ENCODE data around the gene RAPGEF3.

RAPGEF3 gene

GRCh38 chr12:47747596-47748506 is 10.8 kb downstream of the RAPGEF3 start:
- DNase-seq (ENCODE audit: insufficient read length, low spot score) (no peak), FAIRE-seq (no peak)
- TF ChIP-seq SPI1 (IDR thresholded peaks at IDR 0.05; ENCODE audit: low read depth, low read length): no peak
- TF ChIP-seq POU2F2 (IDR thresholded peaks at IDR 0.05; ENCODE audit: low read depth, low read length): no peak
- no peak for TF ChIP-seq POLR2A (IDR thresholded peaks at IDR 0.05; ENCODE audit: low read depth, low read length)
- TF ChIP-seq PAX5 (IDR thresholded peaks at IDR 0.05; ENCODE audit: insufficient read depth, low read length, severe bottlenecking): no peak
- no peak for TF ChIP-seq POLR2AphosphoS5 (IDR thresholded peaks at IDR 0.05; ENCODE audit: low read depth, low read length)
- TF ChIP-seq TAF1 (IDR thresholded peaks at IDR 0.05; ENCODE audit: low read depth, low read length): no peak

GRCh38 chr12:47747126-47747525 is 11.6 kb downstream of the RAPGEF3 start:
- no peak for DNase-seq (ENCODE audit: insufficient read length, low spot score)

GRCh38 chr12:47746523-47746922 is 12.2 kb downstream of the RAPGEF3 start:
- DNase-seq (ENCODE audit: insufficient read length, low spot score): no peak
- FAIRE-seq: no peak
- TF ChIP-seq PAX5 (IDR thresholded peaks at IDR 0.05; ENCODE audit: insufficient read depth, low read length, severe bottlenecking) (no peak), POLR2AphosphoS5 (IDR thresholded peaks at IDR 0.05; ENCODE audit: low read depth, low read length) (no peak), TAF1 (IDR thresholded peaks at IDR 0.05; ENCODE audit: low read depth, low read length) (no peak), POU2F2 (IDR thresholded peaks at IDR 0.05; ENCODE audit: low read depth, low read length) (no peak), POLR2A (IDR thresholded peaks at IDR 0.05; ENCODE audit: low read depth, low read length) (no peak), SPI1 (IDR thresholded peaks at IDR 0.05; ENCODE audit: low read depth, low read length) (no peak)

More at GRCh38 chr12:47747126-47747525, 11.6 kb downstream of the RAPGEF3 start:
- TF ChIP-seq SPI1 (IDR thresholded peaks at IDR 0.05; ENCODE audit: low read depth, low read length): peak; percentile 77
- no peak for TF ChIP-seq POLR2A (IDR thresholded peaks at IDR 0.05; ENCODE audit: low read depth, low read length)
- peak; percentile 81 for FAIRE-seq

- TF ChIP-seq SPI1 (IDR thresholded peaks at IDR 0.05; ENCODE audit: low read depth, low read length) (no peak), PAX5 (IDR thresholded peaks at IDR 0.05; ENCODE audit: insufficient read depth, low read length, severe bottlenecking) (no peak), TAF1 (IDR thresholded peaks at IDR 0.05; ENCODE audit: low read depth, low read length) (no peak), POLR2AphosphoS5 (IDR thresholded peaks at IDR 0.05; ENCODE audit: low read depth, low read length) (no peak), POU2F2 (IDR thresholded peaks at IDR 0.05; ENCODE audit: low read depth, low read length) (no peak), POLR2A (IDR thresholded peaks at IDR 0.05; ENCODE audit: low read depth, low read length) (no peak)
- DNase-seq (ENCODE audit: insufficient read length, low spot score) (no peak), FAIRE-seq (no peak)
Observed at GRCh38 chr12:47746073-47746472, 12.6 kb downstream of the RAPGEF3 start.

GRCh38 chr12:47745485-47746041 is 13.1 kb downstream of the RAPGEF3 start:
- DNase-seq (ENCODE audit: insufficient read length, low spot score) (no peak), FAIRE-seq (no peak)
- no peak for TF ChIP-seq TAF1 (IDR thresholded peaks at IDR 0.05; ENCODE audit: low read depth, low read length)
- TF ChIP-seq SPI1 (IDR thresholded peaks at IDR 0.05; ENCODE audit: low read depth, low read length): no peak
- TF ChIP-seq POU2F2 (IDR thresholded peaks at IDR 0.05; ENCODE audit: low read depth, low read length): no peak
- TF ChIP-seq POLR2A (IDR thresholded peaks at IDR 0.05; ENCODE audit: low read depth, low read length): no peak
- TF ChIP-seq POLR2AphosphoS5 (IDR thresholded peaks at IDR 0.05; ENCODE audit: low read depth, low read length): no peak
- TF ChIP-seq PAX5 (IDR thresholded peaks at IDR 0.05; ENCODE audit: insufficient read depth, low read length, severe bottlenecking): no peak

GRCh38 chr12:47744778-47745436 is 13.8 kb downstream of the RAPGEF3 start:
- no peak for DNase-seq (ENCODE audit: insufficient read length, low spot score)
- FAIRE-seq: no peak
- no peak for TF ChIP-seq POU2F2 (IDR thresholded peaks at IDR 0.05; ENCODE audit: low read depth, low read length)
- TF ChIP-seq POLR2A (IDR thresholded peaks at IDR 0.05; ENCODE audit: low read depth, low read length): no peak
- no peak for TF ChIP-seq PAX5 (IDR thresholded peaks at IDR 0.05; ENCODE audit: insufficient read depth, low read length, severe bottlenecking)
- TF ChIP-seq SPI1 (IDR thresholded peaks at IDR 0.05; ENCODE audit: low read depth, low read length): no peak
- TF ChIP-seq TAF1 (IDR thresholded peaks at IDR 0.05; ENCODE audit: low read depth, low read length): no peak
- no peak for TF ChIP-seq POLR2AphosphoS5 (IDR thresholded peaks at IDR 0.05; ENCODE audit: low read depth, low read length)

- no peak for DNase-seq (ENCODE audit: insufficient read length, low spot score)
- FAIRE-seq: peak; percentile 13
- no peak for TF ChIP-seq POLR2A (IDR thresholded peaks at IDR 0.05; ENCODE audit: low read depth, low read length)
- TF ChIP-seq POLR2AphosphoS5 (IDR thresholded peaks at IDR 0.05; ENCODE audit: low read depth, low read length): no peak
- no peak for TF ChIP-seq PAX5 (IDR thresholded peaks at IDR 0.05; ENCODE audit: insufficient read depth, low read length, severe bottlenecking)
Observed at GRCh38 chr12:47744005-47744651, 14.6 kb downstream of the RAPGEF3 start.

- FAIRE-seq (no peak), DNase-seq (ENCODE audit: insufficient read length, low spot score) (no peak)
- TF ChIP-seq POLR2A (IDR thresholded peaks at IDR 0.05; ENCODE audit: low read depth, low read length) (no peak), PAX5 (IDR thresholded peaks at IDR 0.05; ENCODE audit: insufficient read depth, low read length, severe bottlenecking) (no peak), SPI1 (IDR thresholded peaks at IDR 0.05; ENCODE audit: low read depth, low read length) (no peak), TAF1 (IDR thresholded peaks at IDR 0.05; ENCODE audit: low read depth, low read length) (no peak), POLR2AphosphoS5 (IDR thresholded peaks at IDR 0.05; ENCODE audit: low read depth, low read length) (no peak), POU2F2 (IDR thresholded peaks at IDR 0.05; ENCODE audit: low read depth, low read length) (no peak)
Observed at GRCh38 chr12:47743311-47743860, 15.3 kb downstream of the RAPGEF3 start.

Data from GM12891 (cell line).